HEK293 (cell line): Measurements from ENCODE around the gene PJVK.
A peak's percentile ranks its signal among the peaks of the same experiment; 100 is the strongest.

Experiments used
- BCL11B ChIP-seq: fragments of 450-650 bp; formaldehyde crosslinking; IDR thresholded peaks from 2 replicates; pipeline ENCODE4 v1.5.1; 2016; ENCODE audit warnings: low read depth, missing biosample characterization, missing genetic modification characterization
- GLI2 ChIP-seq: fragments of 450-650 bp; formaldehyde crosslinking; IDR thresholded peaks from 2 replicates; pipeline ENCODE4; 2017; ENCODE audit warnings: missing biosample characterization, missing genetic modification characterization, low read depth, borderline replicate concordance
- GLI4 ChIP-seq: fragments of 450-650 bp; formaldehyde crosslinking; IDR thresholded peaks from 2 replicates; pipeline ENCODE4 v1.5.1; 2016; ENCODE audit warnings: missing biosample characterization, missing genetic modification characterization
- IKZF3 ChIP-seq: fragments of 450-650 bp; IDR thresholded peaks from 2 replicates; pipeline ENCODE4 v1.5.0; 2018; ENCODE audit warnings: missing biosample characterization, mild to moderate bottlenecking, missing genetic modification characterization, moderate library complexity
- KLF10 ChIP-seq: fragments of 450-650 bp; IDR thresholded peaks from 2 replicates; pipeline ENCODE4 v1.5.1; 2018; ENCODE audit warnings: missing biosample characterization, mild to moderate bottlenecking, missing genetic modification characterization
- MYNN ChIP-seq: fragments of 450-650 bp; formaldehyde crosslinking; IDR thresholded peaks from 2 replicates; pipeline ENCODE4 v1.5.1; 2016; ENCODE audit warnings: missing biosample characterization, missing genetic modification characterization, borderline replicate concordance
- MZF1 ChIP-seq: fragments of 450-650 bp; formaldehyde crosslinking; IDR thresholded peaks from 2 replicates; pipeline ENCODE4 v1.5.1; 2017; ENCODE audit warnings: missing biosample characterization, missing genetic modification characterization, borderline replicate concordance
- SP2 ChIP-seq: fragments of 450-650 bp; formaldehyde crosslinking; IDR thresholded peaks from 2 replicates; pipeline ENCODE4 v1.5.1; 2016; ENCODE audit warnings: missing biosample characterization, missing genetic modification characterization
- SP7 ChIP-seq: fragments of 450-650 bp; formaldehyde crosslinking; IDR thresholded peaks from 2 replicates; pipeline ENCODE4 v1.5.1; 2016; ENCODE audit warnings: missing biosample characterization, missing genetic modification characterization
- ZBTB17 ChIP-seq: fragments of 450-650 bp; formaldehyde crosslinking; IDR thresholded peaks from 2 replicates; pipeline ENCODE4 v1.5.1; 2016; ENCODE audit warnings: missing biosample characterization, missing genetic modification characterization
- ZFP69B ChIP-seq: fragments of 450-650 bp; formaldehyde crosslinking; IDR thresholded peaks from 2 replicates; pipeline ENCODE4 v1.5.1; 2016; ENCODE audit warnings: missing biosample characterization, missing genetic modification characterization
- ZNF10 ChIP-seq: fragments of 450-650 bp; formaldehyde crosslinking; IDR thresholded peaks from 2 replicates; pipeline ENCODE4 v1.5.1; 2017; ENCODE audit warnings: missing biosample characterization, missing genetic modification characterization
- ZNF157 ChIP-seq: fragments of 450-650 bp; formaldehyde crosslinking; IDR thresholded peaks from 2 replicates; pipeline ENCODE4 v1.5.1; 2016; ENCODE audit warnings: missing biosample characterization, missing genetic modification characterization
- ZNF23 ChIP-seq: fragments of 450-650 bp; formaldehyde crosslinking; IDR thresholded peaks from 2 replicates; pipeline ENCODE4 v1.5.1; 2016; ENCODE audit warnings: missing biosample characterization, missing genetic modification characterization, borderline replicate concordance
- ZNF335 ChIP-seq: fragments of 450-650 bp; formaldehyde crosslinking; conservative IDR thresholded peaks from 2 replicates; pipeline ENCODE4 v1.5.1; 2016; ENCODE audit warnings: missing biosample characterization, missing genetic modification characterization
- ZNF394 ChIP-seq: fragments of 450-650 bp; formaldehyde crosslinking; IDR thresholded peaks from 2 replicates; pipeline ENCODE4 v1.5.1; 2016; ENCODE audit warnings: missing biosample characterization, missing genetic modification characterization, mild to moderate bottlenecking, moderate library complexity, borderline replicate concordance
- ZNF423 ChIP-seq: fragments of 450-650 bp; formaldehyde crosslinking; IDR thresholded peaks from 2 replicates; pipeline ENCODE4 v1.5.1; 2016; ENCODE audit warnings: missing biosample characterization, missing genetic modification characterization
- ZNF544 ChIP-seq: fragments of 450-650 bp; formaldehyde crosslinking; IDR thresholded peaks from 2 replicates; pipeline ENCODE4 v1.5.0; 2017; ENCODE audit warnings: missing biosample characterization, missing genetic modification characterization
- ZNF571 ChIP-seq: fragments of 450-650 bp; formaldehyde crosslinking; IDR thresholded peaks from 2 replicates; pipeline ENCODE4 v1.5.0; 2017; ENCODE audit warnings: missing biosample characterization, missing genetic modification characterization
- ZNF658 ChIP-seq: fragments of 450-650 bp; formaldehyde crosslinking; IDR thresholded peaks from 2 replicates; pipeline ENCODE4; 2016; ENCODE audit warnings: missing biosample characterization, missing genetic modification characterization
- ZNF660 ChIP-seq: fragments of 450-650 bp; IDR thresholded peaks from 2 replicates; pipeline ENCODE4 v1.5.1; 2018; ENCODE audit warnings: missing biosample characterization, mild to moderate bottlenecking, missing genetic modification characterization
- ZNF664 ChIP-seq: fragments of 450-650 bp; formaldehyde crosslinking; IDR thresholded peaks from 2 replicates; pipeline ENCODE4 v1.5.1; 2016; ENCODE audit warnings: missing biosample characterization, missing genetic modification characterization
- ZNF843 ChIP-seq: fragments of 450-650 bp; formaldehyde crosslinking; IDR thresholded peaks from 2 replicates; pipeline ENCODE4 v1.5.1; 2016; ENCODE audit warnings: missing biosample characterization, missing genetic modification characterization
- ZSCAN16 ChIP-seq: fragments of 450-650 bp; formaldehyde crosslinking; IDR thresholded peaks from 2 replicates; pipeline ENCODE4 v1.5.1; 2016; ENCODE audit warnings: missing biosample characterization, missing genetic modification characterization
- TF ChIP-seq, protein P1 (sequence below): fragments of 450-650 bp; formaldehyde crosslinking; optimal IDR thresholded peaks from 2 replicates; pipeline ENCODE3; 2016; ENCODE audit warnings: missing biosample characterization, mild to moderate bottlenecking, missing genetic modification characterization
- TF ChIP-seq, protein P2 (sequence below): fragments of 450-650 bp; formaldehyde crosslinking; IDR thresholded peaks from 2 replicates; pipeline ENCODE4 v1.5.1; 2016; ENCODE audit warnings: missing biosample characterization, missing genetic modification characterization, low read depth
- TF ChIP-seq, protein P3 (sequence below): fragments of 450-650 bp; formaldehyde crosslinking; IDR thresholded peaks from 2 replicates; pipeline ENCODE4 v1.5.1; 2017; ENCODE audit warnings: missing biosample characterization, missing genetic modification characterization
- TF ChIP-seq, protein P4 (sequence below): fragments of 450-650 bp; formaldehyde crosslinking; IDR thresholded peaks from 2 replicates; pipeline ENCODE4 v1.5.1; 2017; ENCODE audit warnings: missing biosample characterization, missing genetic modification characterization
- TF ChIP-seq, protein P5 (sequence below): fragments of 450-650 bp; formaldehyde crosslinking; IDR thresholded peaks from 2 replicates; pipeline ENCODE4 v1.5.1; 2016; ENCODE audit warnings: missing biosample characterization, missing genetic modification characterization

PJVK gene

DNA sequence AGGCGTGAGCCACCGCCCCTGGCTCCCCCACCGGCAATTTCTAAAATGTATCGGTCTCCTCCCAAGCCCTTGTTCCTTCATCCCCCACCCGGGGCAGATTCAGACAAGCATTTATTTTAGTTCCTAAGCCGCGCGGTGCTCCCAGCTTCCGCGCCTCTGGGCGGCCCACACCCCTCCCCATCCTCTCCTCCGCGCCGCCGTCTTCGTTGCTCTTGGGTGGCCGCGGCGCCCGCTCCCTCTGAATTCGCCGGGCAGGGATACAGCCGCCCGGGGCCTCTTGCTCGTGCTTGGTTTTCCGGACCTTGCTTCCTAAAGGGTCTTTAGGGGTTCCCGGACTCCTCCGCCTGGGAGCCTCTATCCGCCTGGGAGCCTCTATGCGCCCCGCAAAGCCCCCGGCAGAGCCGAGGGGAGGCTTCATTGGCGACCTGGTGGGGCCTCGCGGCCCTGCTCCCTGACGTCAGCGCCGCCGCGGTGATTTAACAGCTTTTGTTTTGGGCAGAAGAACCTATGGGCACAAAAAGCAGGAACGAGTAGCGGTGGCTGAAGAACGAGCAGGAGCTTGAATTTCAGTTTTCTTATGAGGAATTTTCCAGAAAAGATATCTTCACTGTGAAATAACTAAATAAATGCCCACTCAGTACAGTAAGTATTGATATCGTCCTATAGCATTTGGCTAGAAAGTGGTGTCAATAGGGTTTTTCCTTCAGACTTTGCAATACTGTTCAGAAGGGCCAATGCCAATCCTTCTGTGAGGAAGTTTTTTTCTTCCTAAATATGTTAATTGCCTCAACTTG lies 37.5 kb upstream of the PJVK start (continued):
- TF ChIP-seq, protein P1, sequence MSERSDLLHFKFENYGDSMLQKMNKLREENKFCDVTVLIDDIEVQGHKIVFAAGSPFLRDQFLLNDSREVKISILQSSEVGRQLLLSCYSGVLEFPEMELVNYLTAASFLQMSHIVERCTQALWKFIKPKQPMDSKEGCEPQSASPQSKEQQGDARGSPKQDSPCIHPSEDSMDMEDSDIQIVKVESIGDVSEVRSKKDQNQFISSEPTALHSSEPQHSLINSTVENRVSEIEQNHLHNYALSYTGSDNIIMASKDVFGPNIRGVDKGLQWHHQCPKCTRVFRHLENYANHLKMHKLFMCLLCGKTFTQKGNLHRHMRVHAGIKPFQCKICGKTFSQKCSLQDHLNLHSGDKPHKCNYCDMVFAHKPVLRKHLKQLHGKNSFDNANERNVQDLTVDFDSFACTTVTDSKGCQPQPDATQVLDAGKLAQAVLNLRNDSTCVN = peak; percentile 78
- TF ChIP-seq ZNF23 (tag by site-specific recombination) (no peak), ZNF394 (peak; percentile 39; the same call in 1 of the 2 replicates), ZNF335 (peak; percentile 96), ZFP69B (tag by site-specific recombination) (peak; percentile 84; the same call in 1 of the 2 replicates), ZBTB17 (tag by site-specific recombination) (peak; percentile 46), ZNF544 (tag by site-specific recombination) (no peak), MYNN (tag by site-specific recombination) (no peak), ZNF423 (0 out of 2 replicates have a peak, but pooled peaks have one; percentile 13), ZNF571 (tag by site-specific recombination) (no peak), SP7 (tag by site-specific recombination) (peak; percentile 43; the same call in 1 of the 2 replicates), ZNF10 (tag by site-specific recombination) (no peak), ZNF157 (tag by site-specific recombination) (no peak), ZNF658 (tag by site-specific recombination) (no peak), ZNF843 (tag by site-specific recombination) (no peak; the same call in 1 of the 2 replicates), GLI4 (tag by site-specific recombination) (no peak), BCL11B (no peak), GLI2 (tag by site-specific recombination) (no peak), KLF10 (tag by site-specific recombination) (peak; percentile 53; the same call in 1 of the 2 replicates), ZNF660 (peak; percentile 68), MZF1 (tag by site-specific recombination) (peak; percentile 62; the same call in 1 of the 2 replicates), ZNF664 (tag by site-specific recombination) (no peak), IKZF3 (peak; percentile 29; the same call in 1 of the 2 replicates), ZSCAN16 (tag by site-specific recombination) (no peak), SP2 (no peak; the same call in none of the 2 replicates)
- TF ChIP-seq, protein P2, sequence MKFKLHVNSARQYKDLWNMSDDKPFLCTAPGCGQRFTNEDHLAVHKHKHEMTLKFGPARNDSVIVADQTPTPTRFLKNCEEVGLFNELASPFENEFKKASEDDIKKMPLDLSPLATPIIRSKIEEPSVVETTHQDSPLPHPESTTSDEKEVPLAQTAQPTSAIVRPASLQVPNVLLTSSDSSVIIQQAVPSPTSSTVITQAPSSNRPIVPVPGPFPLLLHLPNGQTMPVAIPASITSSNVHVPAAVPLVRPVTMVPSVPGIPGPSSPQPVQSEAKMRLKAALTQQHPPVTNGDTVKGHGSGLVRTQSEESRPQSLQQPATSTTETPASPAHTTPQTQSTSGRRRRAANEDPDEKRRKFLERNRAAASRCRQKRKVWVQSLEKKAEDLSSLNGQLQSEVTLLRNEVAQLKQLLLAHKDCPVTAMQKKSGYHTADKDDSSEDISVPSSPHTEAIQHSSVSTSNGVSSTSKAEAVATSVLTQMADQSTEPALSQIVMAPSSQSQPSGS = peak; percentile 58; the same call in 1 of the 2 replicates
- TF ChIP-seq, protein P3, sequence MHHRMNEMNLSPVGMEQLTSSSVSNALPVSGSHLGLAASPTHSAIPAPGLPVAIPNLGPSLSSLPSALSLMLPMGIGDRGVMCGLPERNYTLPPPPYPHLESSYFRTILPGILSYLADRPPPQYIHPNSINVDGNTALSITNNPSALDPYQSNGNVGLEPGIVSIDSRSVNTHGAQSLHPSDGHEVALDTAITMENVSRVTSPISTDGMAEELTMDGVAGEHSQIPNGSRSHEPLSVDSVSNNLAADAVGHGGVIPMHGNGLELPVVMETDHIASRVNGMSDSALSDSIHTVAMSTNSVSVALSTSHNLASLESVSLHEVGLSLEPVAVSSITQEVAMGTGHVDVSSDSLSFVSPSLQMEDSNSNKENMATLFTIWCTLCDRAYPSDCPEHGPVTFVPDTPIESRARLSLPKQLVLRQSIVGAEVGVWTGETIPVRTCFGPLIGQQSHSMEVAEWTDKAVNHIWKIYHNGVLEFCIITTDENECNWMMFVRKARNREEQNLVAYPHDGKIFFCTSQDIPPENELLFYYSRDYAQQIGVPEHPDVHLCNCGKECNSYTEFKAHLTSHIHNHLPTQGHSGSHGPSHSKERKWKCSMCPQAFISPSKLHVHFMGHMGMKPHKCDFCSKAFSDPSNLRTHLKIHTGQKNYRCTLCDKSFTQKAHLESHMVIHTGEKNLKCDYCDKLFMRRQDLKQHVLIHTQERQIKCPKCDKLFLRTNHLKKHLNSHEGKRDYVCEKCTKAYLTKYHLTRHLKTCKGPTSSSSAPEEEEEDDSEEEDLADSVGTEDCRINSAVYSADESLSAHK (tag by site-specific recombination) = no peak
- TF ChIP-seq, protein P4, sequence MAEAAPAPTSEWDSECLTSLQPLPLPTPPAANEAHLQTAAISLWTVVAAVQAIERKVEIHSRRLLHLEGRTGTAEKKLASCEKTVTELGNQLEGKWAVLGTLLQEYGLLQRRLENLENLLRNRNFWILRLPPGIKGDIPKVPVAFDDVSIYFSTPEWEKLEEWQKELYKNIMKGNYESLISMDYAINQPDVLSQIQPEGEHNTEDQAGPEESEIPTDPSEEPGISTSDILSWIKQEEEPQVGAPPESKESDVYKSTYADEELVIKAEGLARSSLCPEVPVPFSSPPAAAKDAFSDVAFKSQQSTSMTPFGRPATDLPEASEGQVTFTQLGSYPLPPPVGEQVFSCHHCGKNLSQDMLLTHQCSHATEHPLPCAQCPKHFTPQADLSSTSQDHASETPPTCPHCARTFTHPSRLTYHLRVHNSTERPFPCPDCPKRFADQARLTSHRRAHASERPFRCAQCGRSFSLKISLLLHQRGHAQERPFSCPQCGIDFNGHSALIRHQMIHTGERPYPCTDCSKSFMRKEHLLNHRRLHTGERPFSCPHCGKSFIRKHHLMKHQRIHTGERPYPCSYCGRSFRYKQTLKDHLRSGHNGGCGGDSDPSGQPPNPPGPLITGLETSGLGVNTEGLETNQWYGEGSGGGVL (tag by site-specific recombination) = no peak
- TF ChIP-seq, protein P5, sequence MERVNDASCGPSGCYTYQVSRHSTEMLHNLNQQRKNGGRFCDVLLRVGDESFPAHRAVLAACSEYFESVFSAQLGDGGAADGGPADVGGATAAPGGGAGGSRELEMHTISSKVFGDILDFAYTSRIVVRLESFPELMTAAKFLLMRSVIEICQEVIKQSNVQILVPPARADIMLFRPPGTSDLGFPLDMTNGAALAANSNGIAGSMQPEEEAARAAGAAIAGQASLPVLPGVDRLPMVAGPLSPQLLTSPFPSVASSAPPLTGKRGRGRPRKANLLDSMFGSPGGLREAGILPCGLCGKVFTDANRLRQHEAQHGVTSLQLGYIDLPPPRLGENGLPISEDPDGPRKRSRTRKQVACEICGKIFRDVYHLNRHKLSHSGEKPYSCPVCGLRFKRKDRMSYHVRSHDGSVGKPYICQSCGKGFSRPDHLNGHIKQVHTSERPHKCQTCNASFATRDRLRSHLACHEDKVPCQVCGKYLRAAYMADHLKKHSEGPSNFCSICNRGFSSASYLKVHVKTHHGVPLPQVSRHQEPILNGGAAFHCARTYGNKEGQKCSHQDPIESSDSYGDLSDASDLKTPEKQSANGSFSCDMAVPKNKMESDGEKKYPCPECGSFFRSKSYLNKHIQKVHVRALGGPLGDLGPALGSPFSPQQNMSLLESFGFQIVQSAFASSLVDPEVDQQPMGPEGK (tag by site-specific recombination) = peak; percentile 84
